GM06990 (cell line): Measurements from ENCODE around the gene WDSUB1.

ENCODE experiments used
- DNase-seq: peaks from one replicate; pipeline ENCODE4 v3.0.0-alpha.2; 2011; ENCODE audit not compliant: insufficient read length; ENCODE audit errors: extremely low read depth
- H3K27me3 ChIP-seq: replicated peaks from 2 replicates; pipeline ENCODE4 v1.6.0; 2011; ENCODE audit warnings: low read length; ENCODE audit not compliant: control insufficient read depth, insufficient read depth
- H3K36me3 ChIP-seq: 2 replicates; pipeline ENCODE4 v1.5.1; 2011; ENCODE audit warnings: low read length; ENCODE audit not compliant: control insufficient read depth, insufficient read depth
- H3K4me3 ChIP-seq: replicated peaks from 2 replicates; pipeline ENCODE4 v1.5.1; 2011; ENCODE audit warnings: low read depth, mild to moderate bottlenecking, control low read depth, low read length
- TF ChIP-seq, protein P1 (sequence below): IDR thresholded peaks from 2 replicates; pipeline ENCODE4 v1.5.1; 2011; ENCODE audit warnings: low read length, control low read depth, mild to moderate bottlenecking, inconsistent platforms; ENCODE audit not compliant: insufficient read depth, poor library complexity, severe bottlenecking

The WDSUB1 gene

DNA sequence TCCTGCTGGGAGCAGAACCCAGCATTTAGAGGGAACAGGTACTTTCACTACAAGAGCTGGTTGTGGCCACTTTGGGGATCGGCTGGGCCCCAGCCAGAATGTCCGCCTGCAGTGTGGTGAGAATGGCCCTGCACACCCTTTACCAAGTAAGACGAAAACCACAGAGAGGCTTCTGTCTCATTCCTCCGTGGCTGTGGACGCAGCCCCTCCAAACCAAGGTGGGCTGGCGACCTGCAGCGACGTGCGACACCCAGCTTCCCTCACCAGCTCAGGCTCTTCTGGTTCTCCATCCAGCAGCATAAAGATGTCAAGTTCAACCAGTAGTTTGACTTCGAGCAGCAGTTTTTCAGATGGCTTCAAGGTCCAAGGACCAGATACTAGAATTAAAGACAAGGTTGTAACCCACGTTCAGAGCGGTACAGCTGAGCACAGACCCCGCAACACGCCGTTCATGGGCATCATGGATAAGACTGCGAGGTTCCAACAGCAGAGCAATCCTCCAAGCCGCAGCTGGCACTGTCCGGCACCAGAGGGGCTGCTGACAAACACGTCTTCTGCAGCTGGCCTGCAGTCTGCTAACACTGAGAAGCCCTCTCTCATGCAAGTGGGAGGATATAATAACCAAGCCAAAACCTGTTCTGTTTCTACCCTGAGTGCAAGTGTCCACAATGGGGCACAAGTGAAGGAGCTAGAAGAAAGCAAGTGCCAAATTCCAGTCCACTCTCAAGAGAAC, 56.2 kb downstream of the WDSUB1 start:
- peaks cover 16% of the 10 kb centered on the region for H3K36me3 ChIP-seq
- TF ChIP-seq, protein P1, sequence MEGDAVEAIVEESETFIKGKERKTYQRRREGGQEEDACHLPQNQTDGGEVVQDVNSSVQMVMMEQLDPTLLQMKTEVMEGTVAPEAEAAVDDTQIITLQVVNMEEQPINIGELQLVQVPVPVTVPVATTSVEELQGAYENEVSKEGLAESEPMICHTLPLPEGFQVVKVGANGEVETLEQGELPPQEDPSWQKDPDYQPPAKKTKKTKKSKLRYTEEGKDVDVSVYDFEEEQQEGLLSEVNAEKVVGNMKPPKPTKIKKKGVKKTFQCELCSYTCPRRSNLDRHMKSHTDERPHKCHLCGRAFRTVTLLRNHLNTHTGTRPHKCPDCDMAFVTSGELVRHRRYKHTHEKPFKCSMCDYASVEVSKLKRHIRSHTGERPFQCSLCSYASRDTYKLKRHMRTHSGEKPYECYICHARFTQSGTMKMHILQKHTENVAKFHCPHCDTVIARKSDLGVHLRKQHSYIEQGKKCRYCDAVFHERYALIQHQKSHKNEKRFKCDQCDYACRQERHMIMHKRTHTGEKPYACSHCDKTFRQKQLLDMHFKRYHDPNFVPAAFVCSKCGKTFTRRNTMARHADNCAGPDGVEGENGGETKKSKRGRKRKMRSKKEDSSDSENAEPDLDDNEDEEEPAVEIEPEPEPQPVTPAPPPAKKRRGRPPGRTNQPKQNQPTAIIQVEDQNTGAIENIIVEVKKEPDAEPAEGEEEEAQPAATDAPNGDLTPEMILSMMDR, result no peak

DNA sequence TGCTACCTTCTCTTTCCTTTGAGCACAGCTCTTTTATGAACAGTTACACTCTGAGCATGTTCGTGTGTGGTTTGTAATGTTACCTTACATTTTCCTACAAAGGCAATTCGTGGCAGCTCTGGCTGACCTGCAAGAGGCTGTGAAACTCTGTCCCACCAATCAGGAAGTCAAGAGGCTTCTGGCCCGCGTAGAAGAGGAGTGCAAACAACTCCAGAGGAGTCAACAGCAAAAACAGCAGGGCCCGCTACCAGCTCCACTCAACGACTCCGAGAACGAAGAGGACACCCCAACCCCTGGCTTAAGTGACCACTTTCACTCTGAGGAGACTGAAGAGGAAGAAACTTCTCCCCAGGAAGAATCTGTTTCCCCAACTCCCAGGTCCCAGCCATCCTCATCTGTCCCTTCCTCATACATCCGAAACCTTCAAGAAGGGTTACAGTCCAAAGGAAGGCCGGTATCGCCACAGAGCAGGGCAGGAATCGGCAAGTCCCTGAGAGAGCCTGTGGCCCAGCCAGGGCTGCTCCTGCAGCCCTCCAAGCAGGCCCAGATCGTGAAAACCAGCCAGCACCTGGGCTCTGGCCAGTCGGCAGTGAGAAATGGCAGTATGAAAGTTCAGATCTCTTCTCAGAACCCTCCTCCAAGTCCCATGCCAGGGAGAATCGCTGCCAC, 56.9 kb downstream of the WDSUB1 start:
- H3K36me3 ChIP-seq, result peaks cover 17% of the 10 kb centered on the region
- TF ChIP-seq, protein P1, result no peak
- no peak overlapping the region for H3K4me3 ChIP-seq
- DNase-seq, result no peak
- no peaks in the 10 kb centered on the region for H3K27me3 ChIP-seq

More for the DNA sequence above, 56.2 kb downstream of the WDSUB1 start:
- Histone ChIP-seq H3K4me3 (no peak overlapping the region), H3K27me3 (no peaks in the 10 kb centered on the region)
- no peak for DNase-seq

DNA sequence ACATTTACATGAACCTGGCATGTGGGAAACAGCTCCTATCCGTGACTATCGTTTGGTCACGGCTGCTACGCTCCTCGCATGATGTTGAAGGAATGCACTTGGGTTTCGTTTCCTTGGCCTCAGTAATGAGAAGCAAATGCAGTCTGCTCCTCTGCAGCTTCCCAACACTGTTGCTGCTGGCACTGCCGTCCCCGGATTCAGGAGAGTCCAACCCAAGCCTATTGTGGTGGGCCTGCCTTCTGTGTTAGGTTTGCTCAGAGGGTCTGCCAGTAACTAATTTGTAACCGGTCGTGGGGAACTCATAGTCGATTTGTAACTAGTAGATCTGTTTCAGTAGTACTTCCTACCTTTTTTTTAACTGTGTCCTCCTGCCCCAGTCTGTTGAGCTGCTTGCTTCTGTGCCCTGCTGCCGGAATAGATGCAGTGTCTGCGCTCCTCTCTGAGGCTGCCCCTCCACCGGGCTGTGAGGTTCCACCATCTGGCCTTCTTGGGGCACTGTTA, 58.4 kb downstream of the WDSUB1 start:
- no peak for DNase-seq
- peaks cover 22% of the 10 kb centered on the region for H3K36me3 ChIP-seq
- H3K4me3 ChIP-seq, result no peak overlapping the region
- H3K27me3 ChIP-seq, result no peaks in the 10 kb centered on the region
- TF ChIP-seq, protein P1, result no peak

DNA sequence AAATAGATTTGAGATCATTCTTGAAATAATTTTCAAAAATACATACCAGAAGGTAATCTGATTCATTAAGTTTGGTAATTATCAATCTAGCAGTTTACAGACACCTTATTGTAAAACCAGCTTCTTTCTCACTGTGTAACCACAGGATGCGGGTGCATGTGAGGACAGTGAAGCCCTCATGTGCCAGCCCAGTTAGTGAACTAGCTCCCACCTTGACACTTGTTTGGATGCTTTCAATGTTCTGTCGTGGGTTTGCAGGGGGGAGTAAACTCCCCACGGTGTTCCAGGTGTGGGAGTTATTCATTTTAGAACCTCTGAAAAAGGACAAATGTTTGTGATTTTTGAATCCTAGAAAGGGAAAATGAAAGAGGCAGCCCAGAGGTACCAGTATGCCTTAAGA, 59.0 kb downstream of the WDSUB1 start:
- Histone ChIP-seq H3K27me3 (no peaks in the 10 kb centered on the region), H3K4me3 (no peak overlapping the region), H3K36me3 (peaks cover 22% of the 10 kb centered on the region)
- DNase-seq, result no peak
- TF ChIP-seq, protein P1, result no peak

DNA sequence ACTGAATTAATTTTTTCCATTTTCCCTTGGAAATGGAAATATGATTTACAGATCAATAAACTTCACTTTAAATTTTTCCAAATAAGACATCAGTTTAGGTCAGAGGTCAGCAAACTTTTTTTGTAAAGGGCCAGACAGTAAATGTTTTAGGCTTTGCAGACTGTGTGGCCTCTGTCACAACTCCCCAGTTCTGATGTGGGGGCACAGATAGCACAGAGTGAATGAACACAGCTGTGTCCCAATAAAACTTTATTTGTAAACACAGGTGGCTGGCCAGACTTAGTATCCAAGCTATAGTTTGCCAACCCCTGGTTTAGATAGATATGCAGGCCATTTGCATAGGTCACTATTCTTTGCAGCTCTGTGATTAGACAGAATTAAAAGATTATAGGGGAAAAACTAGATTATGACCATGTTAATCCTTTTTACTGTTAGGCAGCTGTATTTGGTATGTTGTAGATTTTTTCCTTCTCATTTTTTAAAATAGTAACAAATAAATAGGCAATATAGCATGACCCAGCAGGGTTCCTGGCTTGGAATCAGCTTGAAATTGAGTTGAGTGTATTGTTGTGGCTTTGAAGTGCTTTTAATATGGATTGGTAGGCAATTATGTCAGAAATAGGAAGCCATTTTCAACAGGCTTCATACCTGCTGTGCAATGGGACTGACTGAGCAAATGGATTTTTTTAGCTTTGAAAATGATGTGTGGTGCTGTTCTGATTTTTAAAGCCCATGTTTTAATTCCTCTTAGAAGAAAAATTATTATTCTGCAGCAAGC, 59.7 kb downstream of the WDSUB1 start:
- TF ChIP-seq, protein P1, result no peak
- Histone ChIP-seq H3K4me3 (no peak overlapping the region), H3K36me3 (peaks cover 22% of the 10 kb centered on the region), H3K27me3 (no peaks in the 10 kb centered on the region)
- DNase-seq, result no peak
